IMR-90 (cell line): ENCODE data around the gene LCP1.

Experiments
- CEBPB ChIP-seq: IDR thresholded peaks from 2 replicates; pipeline ENCODE4 v1.6.1; 2012; ENCODE audit warnings: low read depth, low read length, improper control_type of control experiment
- MAFK ChIP-seq: IDR thresholded peaks from 2 replicates; pipeline ENCODE4 v1.6.1; 2012; ENCODE audit warnings: low read depth, low read length, improper control_type of control experiment
- MAZ ChIP-seq: IDR thresholded peaks from 2 replicates; pipeline ENCODE4 v1.6.1; 2012; ENCODE audit warnings: low read depth, mild to moderate bottlenecking, low read length, improper control_type of control experiment, moderate library complexity, borderline replicate concordance
- MXI1 ChIP-seq: IDR thresholded peaks from 2 replicates; pipeline ENCODE4 v1.6.1; 2012; ENCODE audit warnings: low read depth, mild to moderate bottlenecking, low read length, moderate library complexity, borderline replicate concordance
- POLR2A ChIP-seq: IDR thresholded peaks from 2 replicates; pipeline ENCODE4 v1.6.1; 2012; ENCODE audit warnings: mild to moderate bottlenecking, low read depth, low read length
- RAD21 ChIP-seq: IDR thresholded peaks from 2 replicates; pipeline ENCODE4 v1.6.1; 2012; ENCODE audit warnings: low read length, improper control_type of control experiment
- TF ChIP-seq, protein P1 (sequence below): conservative IDR thresholded peaks from 2 replicates; pipeline ENCODE4 v1.5.1; 2012; ENCODE audit warnings: mild to moderate bottlenecking, low read depth, low read length, improper control_type of control experiment
- TF ChIP-seq, protein P2 (sequence below): fragments of 150-350 bp; IDR thresholded peaks from 2 replicates; pipeline ENCODE4 v1.6.1; 2017; ENCODE audit warnings: mild to moderate bottlenecking, antibody characterized with exemption, low read length, low read depth

- TF ChIP-seq, protein P1, sequence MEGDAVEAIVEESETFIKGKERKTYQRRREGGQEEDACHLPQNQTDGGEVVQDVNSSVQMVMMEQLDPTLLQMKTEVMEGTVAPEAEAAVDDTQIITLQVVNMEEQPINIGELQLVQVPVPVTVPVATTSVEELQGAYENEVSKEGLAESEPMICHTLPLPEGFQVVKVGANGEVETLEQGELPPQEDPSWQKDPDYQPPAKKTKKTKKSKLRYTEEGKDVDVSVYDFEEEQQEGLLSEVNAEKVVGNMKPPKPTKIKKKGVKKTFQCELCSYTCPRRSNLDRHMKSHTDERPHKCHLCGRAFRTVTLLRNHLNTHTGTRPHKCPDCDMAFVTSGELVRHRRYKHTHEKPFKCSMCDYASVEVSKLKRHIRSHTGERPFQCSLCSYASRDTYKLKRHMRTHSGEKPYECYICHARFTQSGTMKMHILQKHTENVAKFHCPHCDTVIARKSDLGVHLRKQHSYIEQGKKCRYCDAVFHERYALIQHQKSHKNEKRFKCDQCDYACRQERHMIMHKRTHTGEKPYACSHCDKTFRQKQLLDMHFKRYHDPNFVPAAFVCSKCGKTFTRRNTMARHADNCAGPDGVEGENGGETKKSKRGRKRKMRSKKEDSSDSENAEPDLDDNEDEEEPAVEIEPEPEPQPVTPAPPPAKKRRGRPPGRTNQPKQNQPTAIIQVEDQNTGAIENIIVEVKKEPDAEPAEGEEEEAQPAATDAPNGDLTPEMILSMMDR: no peak
- TF ChIP-seq RAD21 (no peak), POLR2A (no peak), MAZ (no peak), MXI1 (no peak), MAFK (no peak), CEBPB (no peak)
- TF ChIP-seq, protein P2, sequence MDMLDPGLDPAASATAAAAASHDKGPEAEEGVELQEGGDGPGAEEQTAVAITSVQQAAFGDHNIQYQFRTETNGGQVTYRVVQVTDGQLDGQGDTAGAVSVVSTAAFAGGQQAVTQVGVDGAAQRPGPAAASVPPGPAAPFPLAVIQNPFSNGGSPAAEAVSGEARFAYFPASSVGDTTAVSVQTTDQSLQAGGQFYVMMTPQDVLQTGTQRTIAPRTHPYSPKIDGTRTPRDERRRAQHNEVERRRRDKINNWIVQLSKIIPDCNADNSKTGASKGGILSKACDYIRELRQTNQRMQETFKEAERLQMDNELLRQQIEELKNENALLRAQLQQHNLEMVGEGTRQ: no peak
Observed at GRCh38 chr13:46134961-46135522, 46.9 kb downstream of the LCP1 start.
